ENCODE data around the gene EFEMP1. TPM values are rescaled to one million over a fixed set of nuclear protein-coding genes. Genes with fewer than 3 reads are reported as not detected.
"Not testable (repeated sequence)": the region's sequence is repeated elsewhere in the genome, so short reads cannot be mapped to it uniquely, and the experiment has no call there.

EFEMP1 gene
- total RNA-seq, 2 donors from 2014 or later: 46.3 to 109 TPM

DNA sequence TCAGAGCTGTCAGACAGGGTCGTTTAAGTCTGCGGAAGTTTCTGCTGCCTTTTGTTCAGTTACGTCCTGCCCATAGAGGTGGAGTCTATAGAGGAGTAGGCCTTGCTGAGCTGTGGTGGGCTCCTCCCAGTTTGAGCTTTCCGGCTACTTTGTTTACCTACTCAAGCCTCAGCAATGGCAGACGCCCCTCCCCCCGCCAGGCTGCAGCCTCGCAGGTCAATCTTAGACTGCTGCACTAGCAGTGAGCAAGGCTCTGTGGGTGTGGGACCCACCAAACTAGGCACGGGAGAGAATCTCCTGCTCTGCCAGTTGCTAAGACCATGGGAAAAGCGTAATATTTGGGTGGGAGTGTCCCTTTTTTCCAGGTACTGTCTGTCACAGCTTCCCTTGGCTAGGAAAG is 86.5 kb downstream of the EFEMP1 start:
- Histone ChIP-seq H3K27me3 (replicated peaks; ENCODE audit: insufficient read depth) (no peaks in the 10 kb centered on the region), H3K4me1 (replicated peaks) (no peaks in the 10 kb centered on the region), H3K4me3 (no peak overlapping the region), H3K9me3 (no peaks in the 10 kb centered on the region), H3K36me3 (no peaks in the 10 kb centered on the region), H3K27ac (no peak overlapping the region)
- DNase-seq (ENCODE audit: low spot score): no peak
- intact Hi-C loops (cut with DNase I): no loop called here
- no peak for TF ChIP-seq POLR2A (IDR thresholded peaks at IDR 0.05)
- TF ChIP-seq, protein P1, sequence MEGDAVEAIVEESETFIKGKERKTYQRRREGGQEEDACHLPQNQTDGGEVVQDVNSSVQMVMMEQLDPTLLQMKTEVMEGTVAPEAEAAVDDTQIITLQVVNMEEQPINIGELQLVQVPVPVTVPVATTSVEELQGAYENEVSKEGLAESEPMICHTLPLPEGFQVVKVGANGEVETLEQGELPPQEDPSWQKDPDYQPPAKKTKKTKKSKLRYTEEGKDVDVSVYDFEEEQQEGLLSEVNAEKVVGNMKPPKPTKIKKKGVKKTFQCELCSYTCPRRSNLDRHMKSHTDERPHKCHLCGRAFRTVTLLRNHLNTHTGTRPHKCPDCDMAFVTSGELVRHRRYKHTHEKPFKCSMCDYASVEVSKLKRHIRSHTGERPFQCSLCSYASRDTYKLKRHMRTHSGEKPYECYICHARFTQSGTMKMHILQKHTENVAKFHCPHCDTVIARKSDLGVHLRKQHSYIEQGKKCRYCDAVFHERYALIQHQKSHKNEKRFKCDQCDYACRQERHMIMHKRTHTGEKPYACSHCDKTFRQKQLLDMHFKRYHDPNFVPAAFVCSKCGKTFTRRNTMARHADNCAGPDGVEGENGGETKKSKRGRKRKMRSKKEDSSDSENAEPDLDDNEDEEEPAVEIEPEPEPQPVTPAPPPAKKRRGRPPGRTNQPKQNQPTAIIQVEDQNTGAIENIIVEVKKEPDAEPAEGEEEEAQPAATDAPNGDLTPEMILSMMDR (IDR thresholded peaks at IDR 0.05): no peak
- no peak for TF ChIP-seq POLR2AphosphoS5 (IDR thresholded peaks at IDR 0.05)
- 63% methylated on average over 9 of the region's 9 CpGs for WGBS

DNA sequence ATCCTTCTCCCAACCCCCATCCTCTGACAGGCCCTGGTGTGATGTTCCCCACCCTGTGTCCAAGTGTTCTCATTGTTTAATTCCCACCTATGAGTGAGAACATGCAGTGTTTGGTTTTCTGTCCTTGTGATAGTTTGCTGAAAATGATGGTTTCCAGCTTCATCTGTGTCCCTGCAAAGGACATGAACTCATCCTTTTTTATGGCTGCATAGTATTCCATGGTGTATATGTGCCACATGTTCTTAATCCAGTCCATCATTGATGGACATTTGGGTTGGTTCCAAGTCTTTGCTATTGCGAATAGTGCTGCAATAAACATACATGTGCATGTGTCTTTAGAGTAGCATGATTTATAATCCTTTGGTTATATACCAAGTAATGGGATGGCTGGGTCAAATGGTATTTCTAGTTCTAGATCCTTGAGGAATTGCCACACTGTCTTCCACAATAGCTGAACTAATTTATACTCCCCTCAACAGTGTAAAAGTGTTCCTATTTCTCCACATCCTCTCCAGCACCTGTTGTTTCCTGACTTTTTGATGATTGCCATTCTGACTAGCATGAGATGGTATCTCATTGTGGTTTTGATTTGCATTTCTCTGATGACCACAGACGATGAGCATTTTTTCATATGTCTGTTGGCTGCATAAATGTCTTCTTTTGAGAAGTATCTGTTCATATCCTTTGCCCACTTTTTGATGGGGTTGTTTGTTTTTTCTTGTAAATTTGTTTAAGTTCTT is 91.7 kb downstream of the EFEMP1 start:
- 22% methylated on average over 2 of the region's 2 CpGs for WGBS
- intact Hi-C loops (cut with DNase I); H3K27me3 ChIP-seq (replicated peaks; ENCODE audit: insufficient read depth); H3K36me3 ChIP-seq; DNase-seq (ENCODE audit: low spot score); H3K4me3 ChIP-seq; H3K4me1 ChIP-seq (replicated peaks); H3K9me3 ChIP-seq; H3K27ac ChIP-seq: not testable (repeated sequence)

DNA sequence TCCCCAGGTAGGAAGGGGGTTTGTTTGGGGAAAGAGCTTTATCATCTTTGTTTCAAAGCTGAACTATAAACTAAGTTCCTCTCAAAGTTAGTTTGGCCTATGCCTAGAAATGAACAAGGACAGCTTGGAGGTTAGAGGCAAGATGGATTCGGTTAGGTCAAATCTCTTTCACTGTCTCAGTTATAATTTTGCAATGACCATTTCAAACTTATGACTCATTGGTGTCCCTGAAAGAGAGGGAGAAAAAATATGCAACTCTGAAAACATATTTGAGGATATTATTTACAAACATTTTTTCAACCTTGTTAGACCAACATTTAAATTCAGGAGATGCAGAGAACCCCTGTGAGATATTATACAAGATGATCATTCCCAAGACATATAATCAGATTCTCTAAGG is 95.7 kb downstream of the EFEMP1 start:
- H3K4me1 ChIP-seq (replicated peaks): no peaks in the 10 kb centered on the region
- TF ChIP-seq POLR2A (IDR thresholded peaks at IDR 0.05): no peak
- TF ChIP-seq, protein P1 (IDR thresholded peaks at IDR 0.05): no peak
- no peak for TF ChIP-seq POLR2AphosphoS5 (IDR thresholded peaks at IDR 0.05)
- H3K36me3 ChIP-seq: no peaks in the 10 kb centered on the region
- H3K27ac ChIP-seq: no peak overlapping the region
- no peaks in the 10 kb centered on the region for H3K27me3 ChIP-seq (replicated peaks; ENCODE audit: insufficient read depth)
- DNase-seq (ENCODE audit: low spot score): no peak
- intact Hi-C loops (cut with DNase I): no loop called here
- no peak overlapping the region for H3K4me3 ChIP-seq
- H3K9me3 ChIP-seq: no peaks in the 10 kb centered on the region
- 93% methylated on average over 1 of the region's 1 CpG for WGBS

DNA sequence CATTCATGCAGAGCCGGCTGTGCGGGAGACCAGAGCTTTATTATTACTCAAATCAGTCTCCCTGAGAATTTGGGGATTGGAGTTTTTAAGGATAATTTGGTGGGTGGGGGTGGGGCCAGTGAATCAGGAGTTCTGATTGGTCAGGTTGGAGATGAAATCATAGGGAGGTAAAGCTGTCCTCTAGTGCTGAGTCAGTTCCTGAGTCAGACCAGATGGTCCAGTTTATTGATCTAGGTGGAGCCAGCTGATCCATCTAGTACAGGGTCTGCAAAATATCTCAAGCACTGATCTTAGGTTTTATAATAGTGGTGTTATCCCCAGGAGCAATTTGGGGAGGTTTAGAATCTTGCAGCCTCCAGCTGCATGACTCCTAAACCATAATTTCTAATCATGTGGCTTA is 96.2 kb downstream of the EFEMP1 start:
- H3K4me1 ChIP-seq (replicated peaks); intact Hi-C loops (cut with DNase I); DNase-seq (ENCODE audit: low spot score); H3K27me3 ChIP-seq (replicated peaks; ENCODE audit: insufficient read depth); H3K36me3 ChIP-seq; H3K27ac ChIP-seq; H3K9me3 ChIP-seq; H3K4me3 ChIP-seq: not testable (repeated sequence)
- WGBS: 85% methylated on average over 2 of the region's 2 CpGs

DNA sequence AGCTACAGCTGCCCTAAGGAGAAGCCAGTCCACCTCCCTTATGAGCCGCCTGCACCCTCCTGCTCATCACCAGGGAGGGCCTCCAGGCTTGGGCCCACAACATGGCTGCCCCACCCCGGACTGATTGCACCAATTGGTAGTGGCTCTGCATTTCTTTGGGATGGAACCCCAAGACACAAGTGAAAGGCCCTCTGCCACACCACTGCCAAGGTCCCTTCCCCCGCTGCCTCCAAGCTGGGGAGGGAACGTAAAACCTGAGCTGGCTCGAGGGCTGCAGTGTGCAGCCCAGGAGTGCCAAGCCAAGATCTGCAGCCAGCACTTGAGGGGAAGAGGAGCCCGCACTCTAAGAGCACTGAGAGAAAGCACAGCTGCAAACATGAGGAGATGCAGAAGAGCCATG is 97.3 kb downstream of the EFEMP1 start:
- no peak for DNase-seq (ENCODE audit: low spot score)
- Histone ChIP-seq H3K4me3 (no peak overlapping the region), H3K9me3 (no peaks in the 10 kb centered on the region), H3K36me3 (no peaks in the 10 kb centered on the region), H3K4me1 (replicated peaks) (no peaks in the 10 kb centered on the region), H3K27ac (no peak overlapping the region), H3K27me3 (replicated peaks; ENCODE audit: insufficient read depth) (no peaks in the 10 kb centered on the region)
- TF ChIP-seq, protein P1 (IDR thresholded peaks at IDR 0.05): no peak
- TF ChIP-seq POLR2AphosphoS5 (IDR thresholded peaks at IDR 0.05) (no peak), POLR2A (IDR thresholded peaks at IDR 0.05) (no peak)
- intact Hi-C loops (cut with DNase I): no loop called here
- 89% methylated on average over 6 of the region's 6 CpGs for WGBS

DNA sequence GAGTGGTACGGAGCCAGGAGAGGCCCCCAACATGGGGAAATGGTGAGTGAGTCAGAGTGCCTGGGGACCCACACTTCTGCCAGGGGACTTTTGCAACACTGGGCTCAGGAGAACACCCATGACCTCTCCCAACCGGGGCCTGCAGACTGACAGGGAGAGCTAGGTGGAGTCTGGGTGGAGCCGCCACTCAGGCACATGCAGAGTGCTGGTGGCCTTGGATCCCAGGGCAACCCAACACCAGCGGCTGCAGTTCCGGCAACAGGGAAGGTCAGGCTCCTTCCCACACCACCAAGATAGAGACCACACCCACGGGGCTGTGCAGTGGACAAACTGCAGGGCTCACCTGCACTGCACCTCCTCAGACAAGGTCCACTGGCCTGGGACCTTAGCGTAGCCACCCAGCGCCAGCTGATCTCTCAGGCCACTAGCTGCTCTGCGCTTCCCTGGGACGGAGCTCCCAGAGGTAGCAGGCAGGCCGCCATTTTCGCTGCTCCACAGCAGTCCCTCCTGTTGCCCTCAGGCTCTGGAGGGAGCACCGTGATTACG is 99.0 kb downstream of the EFEMP1 start:
- H3K4me3 ChIP-seq: no peak overlapping the region
- DNase-seq (ENCODE audit: low spot score): no peak
- H3K4me1 ChIP-seq (replicated peaks): no peaks in the 10 kb centered on the region
- H3K27ac ChIP-seq: no peak overlapping the region
- no peaks in the 10 kb centered on the region for H3K9me3 ChIP-seq
- no peaks in the 10 kb centered on the region for H3K27me3 ChIP-seq (replicated peaks; ENCODE audit: insufficient read depth)
- H3K36me3 ChIP-seq: no peaks in the 10 kb centered on the region
- TF ChIP-seq, protein P1 (IDR thresholded peaks at IDR 0.05): no peak
- no peak for TF ChIP-seq POLR2AphosphoS5 (IDR thresholded peaks at IDR 0.05)
- no peak for TF ChIP-seq POLR2A (IDR thresholded peaks at IDR 0.05)
- intact Hi-C loops (cut with DNase I): no loop called here
- WGBS: over 99% methylated on average over 14 of the region's 14 CpGs

All from prostate gland (tissue), 2 donors.